ENCODE data around the gene CELF5.
"Not testable (repeated sequence)": the region's sequence is repeated elsewhere in the genome, so short reads cannot be mapped to it uniquely, and the experiment has no call there.

Gene CELF5

GRCh38 chr19:3190921-3191805, 33.3 kb upstream of the CELF5 start:
- no peak overlapping the region for H3K4me3 ChIP-seq (ENCODE audit: low read depth, low read length)
- TF ChIP-seq, protein P1, sequence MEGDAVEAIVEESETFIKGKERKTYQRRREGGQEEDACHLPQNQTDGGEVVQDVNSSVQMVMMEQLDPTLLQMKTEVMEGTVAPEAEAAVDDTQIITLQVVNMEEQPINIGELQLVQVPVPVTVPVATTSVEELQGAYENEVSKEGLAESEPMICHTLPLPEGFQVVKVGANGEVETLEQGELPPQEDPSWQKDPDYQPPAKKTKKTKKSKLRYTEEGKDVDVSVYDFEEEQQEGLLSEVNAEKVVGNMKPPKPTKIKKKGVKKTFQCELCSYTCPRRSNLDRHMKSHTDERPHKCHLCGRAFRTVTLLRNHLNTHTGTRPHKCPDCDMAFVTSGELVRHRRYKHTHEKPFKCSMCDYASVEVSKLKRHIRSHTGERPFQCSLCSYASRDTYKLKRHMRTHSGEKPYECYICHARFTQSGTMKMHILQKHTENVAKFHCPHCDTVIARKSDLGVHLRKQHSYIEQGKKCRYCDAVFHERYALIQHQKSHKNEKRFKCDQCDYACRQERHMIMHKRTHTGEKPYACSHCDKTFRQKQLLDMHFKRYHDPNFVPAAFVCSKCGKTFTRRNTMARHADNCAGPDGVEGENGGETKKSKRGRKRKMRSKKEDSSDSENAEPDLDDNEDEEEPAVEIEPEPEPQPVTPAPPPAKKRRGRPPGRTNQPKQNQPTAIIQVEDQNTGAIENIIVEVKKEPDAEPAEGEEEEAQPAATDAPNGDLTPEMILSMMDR (IDR thresholded peaks at IDR 0.05; ENCODE audit: insufficient read depth, low read depth, low read length, missing control alignments): no peak
- DNase-seq (ENCODE audit: low read depth): no peak

DNA sequence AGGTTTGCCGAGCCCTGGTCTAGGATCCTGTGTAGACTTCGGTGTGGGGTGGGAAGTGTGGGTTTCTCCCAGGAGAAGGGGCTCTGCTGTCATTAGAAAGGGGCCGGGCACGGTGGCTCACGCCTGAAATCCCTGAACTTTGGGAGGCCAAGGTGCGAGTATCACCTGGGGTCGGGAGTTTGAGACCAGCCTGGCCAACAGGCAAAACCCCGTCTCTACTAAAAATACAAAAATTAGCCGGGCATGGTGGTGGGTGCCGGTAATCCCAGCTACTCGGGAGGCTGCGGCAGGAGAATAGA, 32.7 kb upstream of the CELF5 start:
- DNase-seq (ENCODE audit: low read depth); H3K4me3 ChIP-seq (ENCODE audit: low read depth, low read length): not testable (repeated sequence)

DNA sequence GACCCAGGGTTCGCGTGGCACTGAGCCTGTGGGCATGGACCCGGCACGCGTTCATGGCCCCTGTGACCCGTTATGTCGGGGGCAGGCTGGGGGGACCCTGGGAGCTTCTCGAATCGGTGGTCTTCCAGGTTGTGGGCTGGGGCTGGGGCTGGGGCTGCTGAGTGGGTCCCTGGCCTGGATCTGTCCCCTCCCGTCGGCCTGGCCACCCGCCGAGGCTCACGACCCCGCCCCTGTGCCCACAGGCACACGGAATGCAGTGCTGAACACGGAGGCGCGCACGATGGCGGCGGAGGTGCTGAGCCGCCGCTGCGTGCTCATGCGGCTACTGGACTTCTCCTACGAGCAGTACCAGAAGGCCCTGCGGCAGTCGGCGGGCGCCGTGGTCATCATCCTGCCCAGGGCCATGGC, 32.2 kb upstream of the CELF5 start:
- H3K4me3 ChIP-seq (ENCODE audit: low read depth, low read length): no peak overlapping the region
- TF ChIP-seq, protein P1 (IDR thresholded peaks at IDR 0.05; ENCODE audit: insufficient read depth, low read depth, low read length, missing control alignments): no peak
- no peak for DNase-seq (ENCODE audit: low read depth)

- TF ChIP-seq, protein P1 (IDR thresholded peaks at IDR 0.05; ENCODE audit: insufficient read depth, low read depth, low read length, missing control alignments): no peak
- H3K4me3 ChIP-seq (ENCODE audit: low read depth, low read length): no peak overlapping the region
- DNase-seq (ENCODE audit: low read depth): no peak
Measured at GRCh38 chr19:3192684-3193083, 31.8 kb upstream of the CELF5 start.

- DNase-seq (ENCODE audit: low read depth): no peak
- TF ChIP-seq, protein P1 (IDR thresholded peaks at IDR 0.05; ENCODE audit: insufficient read depth, low read depth, low read length, missing control alignments): no peak
- H3K4me3 ChIP-seq (ENCODE audit: low read depth, low read length): no peak overlapping the region
Measured at GRCh38 chr19:3193256-3194105, 31.0 kb upstream of the CELF5 start.

- no peak for DNase-seq (ENCODE audit: low read depth)
- TF ChIP-seq, protein P1 (IDR thresholded peaks at IDR 0.05; ENCODE audit: insufficient read depth, low read depth, low read length, missing control alignments): no peak
- no peak overlapping the region for H3K4me3 ChIP-seq (ENCODE audit: low read depth, low read length)
Measured at GRCh38 chr19:3194106-3195087, 30.1 kb upstream of the CELF5 start.

Measured in GM12865 (cell line).